ENCODE results near the gene POU2F1.

POU2F1 gene

DNA sequence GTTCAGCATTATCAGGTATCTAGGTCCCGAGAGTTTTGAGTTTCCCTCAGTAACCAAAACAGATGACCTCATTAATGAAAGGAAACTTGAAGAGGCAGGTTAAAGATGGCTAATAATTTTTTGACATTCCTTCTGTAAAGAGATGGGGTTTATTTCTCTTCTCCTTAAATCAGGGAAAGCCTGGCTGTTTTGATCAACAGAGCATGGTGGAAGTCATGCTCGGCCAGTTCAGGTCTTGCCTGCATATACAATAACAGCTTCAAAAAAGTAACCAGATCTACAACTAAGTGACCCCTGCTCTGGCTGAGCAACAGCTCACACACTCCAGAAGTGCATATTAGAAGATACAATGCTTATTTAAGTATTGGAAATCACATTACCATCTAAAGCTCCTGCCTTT lies 36.6 kb upstream of the POU2F1 start:
- H3K4me3 ChIP-seq (ENCODE audit: low read depth, low read length) = no peak overlapping the region
- no peak for DNase-seq (ENCODE audit: low read depth, low spot score)
- TF ChIP-seq, protein P1, sequence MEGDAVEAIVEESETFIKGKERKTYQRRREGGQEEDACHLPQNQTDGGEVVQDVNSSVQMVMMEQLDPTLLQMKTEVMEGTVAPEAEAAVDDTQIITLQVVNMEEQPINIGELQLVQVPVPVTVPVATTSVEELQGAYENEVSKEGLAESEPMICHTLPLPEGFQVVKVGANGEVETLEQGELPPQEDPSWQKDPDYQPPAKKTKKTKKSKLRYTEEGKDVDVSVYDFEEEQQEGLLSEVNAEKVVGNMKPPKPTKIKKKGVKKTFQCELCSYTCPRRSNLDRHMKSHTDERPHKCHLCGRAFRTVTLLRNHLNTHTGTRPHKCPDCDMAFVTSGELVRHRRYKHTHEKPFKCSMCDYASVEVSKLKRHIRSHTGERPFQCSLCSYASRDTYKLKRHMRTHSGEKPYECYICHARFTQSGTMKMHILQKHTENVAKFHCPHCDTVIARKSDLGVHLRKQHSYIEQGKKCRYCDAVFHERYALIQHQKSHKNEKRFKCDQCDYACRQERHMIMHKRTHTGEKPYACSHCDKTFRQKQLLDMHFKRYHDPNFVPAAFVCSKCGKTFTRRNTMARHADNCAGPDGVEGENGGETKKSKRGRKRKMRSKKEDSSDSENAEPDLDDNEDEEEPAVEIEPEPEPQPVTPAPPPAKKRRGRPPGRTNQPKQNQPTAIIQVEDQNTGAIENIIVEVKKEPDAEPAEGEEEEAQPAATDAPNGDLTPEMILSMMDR (IDR thresholded peaks at IDR 0.05; ENCODE audit: low read depth, low read length) = no peak
- in situ Hi-C loops (cut with HindIII; ENCODE audit: low sequenced_read_pairs) = no loop called here

DNA sequence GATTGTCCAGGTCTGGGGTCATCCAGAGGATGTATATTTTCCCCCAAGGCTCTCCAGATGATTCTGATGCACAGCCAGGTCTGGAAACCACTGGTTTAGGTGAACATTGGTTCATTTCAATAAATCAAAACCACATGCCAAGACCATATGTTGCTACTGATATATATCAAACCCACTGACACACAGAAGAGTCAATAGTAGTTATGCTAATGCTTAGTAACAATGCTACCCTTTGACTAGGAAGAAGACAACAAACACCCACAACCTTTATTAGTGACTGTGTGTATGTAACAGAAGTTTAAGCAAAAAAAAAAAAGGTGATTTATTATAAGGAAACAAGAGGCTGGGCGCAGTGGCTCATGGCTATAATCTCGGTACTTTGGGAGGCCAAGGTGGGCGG lies 35.6 kb upstream of the POU2F1 start:
- TF ChIP-seq, protein P1 (IDR thresholded peaks at IDR 0.05; ENCODE audit: low read depth, low read length) = no peak
- in situ Hi-C loops (cut with HindIII; ENCODE audit: low sequenced_read_pairs) = no loop called here
- no peak for DNase-seq (ENCODE audit: low read depth, low spot score)
- H3K4me3 ChIP-seq (ENCODE audit: low read depth, low read length) = no peak overlapping the region

DNA sequence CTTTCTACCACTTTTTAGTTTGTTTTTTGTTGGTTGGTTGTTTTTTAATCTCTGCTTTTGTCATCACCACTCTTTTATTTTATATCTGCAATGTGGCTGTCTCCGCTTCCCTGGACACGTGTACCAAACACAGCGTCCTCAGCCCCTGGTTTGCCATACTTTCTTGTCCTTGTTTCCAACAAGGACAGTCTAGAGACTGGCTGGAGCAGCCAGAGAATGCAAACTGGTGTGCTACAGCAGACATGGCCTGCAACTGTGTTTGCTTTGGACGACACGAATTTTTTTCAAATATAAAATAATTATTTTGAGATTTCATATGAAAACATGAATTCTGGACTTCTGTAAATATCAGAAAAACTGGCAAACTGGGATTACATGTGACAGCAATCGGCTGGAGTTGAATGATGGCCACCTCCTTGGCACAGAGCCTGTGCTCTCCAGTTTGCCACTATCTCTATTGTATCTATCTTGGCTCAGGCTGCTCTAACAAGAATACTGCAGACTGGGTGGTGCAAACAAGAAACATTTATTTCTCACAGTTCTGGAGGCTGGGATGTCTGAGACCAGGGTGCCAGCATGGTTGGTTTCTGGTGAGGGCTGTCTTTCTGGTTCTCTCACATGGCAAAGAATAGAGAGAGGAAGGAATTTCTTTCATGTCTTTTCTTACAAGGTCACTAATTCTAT lies 34.6 kb upstream of the POU2F1 start:
- TF ChIP-seq, protein P1 (IDR thresholded peaks at IDR 0.05; ENCODE audit: low read depth, low read length) = no peak
- in situ Hi-C loops (cut with HindIII; ENCODE audit: low sequenced_read_pairs) = no loop called here
- H3K4me3 ChIP-seq (ENCODE audit: low read depth, low read length) = no peak overlapping the region
- no peak for DNase-seq (ENCODE audit: low read depth, low spot score)

DNA sequence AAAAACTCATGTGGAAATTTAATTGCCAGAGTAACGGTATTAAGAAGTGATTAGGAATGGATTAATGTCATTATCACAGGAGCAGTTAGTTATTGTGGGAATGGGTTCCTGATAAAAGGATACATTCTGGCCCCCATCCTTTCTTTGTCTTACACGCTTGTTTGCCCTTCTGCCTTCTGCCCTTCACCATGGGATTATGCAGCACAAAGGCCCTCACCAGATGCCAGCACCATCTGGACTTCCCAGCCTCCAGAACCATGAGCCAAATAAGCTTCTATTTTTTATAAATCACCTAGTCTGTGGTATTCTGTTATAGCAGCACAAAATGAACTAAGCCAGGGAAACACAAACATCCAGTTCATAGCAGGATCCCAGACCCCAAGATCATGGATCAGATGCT lies 33.9 kb upstream of the POU2F1 start:
- no peak overlapping the region for H3K4me3 ChIP-seq (ENCODE audit: low read depth, low read length)
- TF ChIP-seq, protein P1 (IDR thresholded peaks at IDR 0.05; ENCODE audit: low read depth, low read length) = no peak
- DNase-seq (ENCODE audit: low read depth, low spot score) = no peak
- in situ Hi-C loops (cut with HindIII; ENCODE audit: low sequenced_read_pairs) = no loop called here

DNA sequence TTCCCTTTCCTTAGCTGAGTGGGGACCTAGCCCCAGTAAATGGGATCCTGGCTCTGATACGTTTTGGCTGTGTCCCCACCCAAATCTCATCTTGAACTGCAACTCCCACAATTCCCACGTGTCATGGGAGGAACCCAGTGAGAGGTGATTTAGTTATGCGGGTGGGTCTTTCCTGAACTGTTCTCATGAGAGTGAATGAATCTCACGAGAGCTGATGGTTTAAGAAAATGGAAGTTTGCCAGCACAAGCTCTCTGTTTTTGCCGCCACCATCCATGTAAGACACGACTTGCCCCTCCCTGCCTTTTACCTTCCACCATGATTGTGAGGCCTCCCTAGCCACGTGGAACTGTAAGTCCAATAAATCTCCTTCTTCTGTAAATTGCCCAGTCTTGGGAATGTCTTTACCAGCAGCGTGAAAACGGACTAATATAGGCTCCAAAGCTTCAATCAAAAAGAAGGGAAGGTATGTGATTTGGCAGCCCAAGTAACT lies 29.9 kb upstream of the POU2F1 start:
- TF ChIP-seq, protein P1 (IDR thresholded peaks at IDR 0.05; ENCODE audit: low read depth, low read length) = no peak
- H3K4me3 ChIP-seq (ENCODE audit: low read depth, low read length) = no peak overlapping the region
- DNase-seq (ENCODE audit: low read depth, low spot score) = no peak
- in situ Hi-C loops (cut with HindIII; ENCODE audit: low sequenced_read_pairs) = no loop called here

DNA sequence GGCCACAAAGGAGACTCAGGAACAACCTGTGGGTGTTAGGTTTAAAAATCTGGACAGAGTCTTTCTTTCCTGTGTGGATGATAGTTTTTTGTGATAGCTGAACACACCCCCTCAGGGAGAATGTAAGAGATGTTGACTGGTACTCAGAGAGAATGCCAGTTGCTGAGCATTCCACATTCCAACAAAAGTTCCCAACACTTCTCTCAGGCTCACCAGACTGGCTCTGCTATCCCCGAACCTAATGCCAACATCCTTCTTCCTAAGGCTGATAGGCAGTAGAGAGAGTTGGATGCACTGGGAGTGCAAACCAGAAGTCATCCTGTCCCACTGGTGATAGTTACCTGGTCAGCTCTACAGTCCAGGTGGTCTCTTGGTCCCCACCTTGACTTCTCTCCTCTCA lies 28.7 kb upstream of the POU2F1 start:
- TF ChIP-seq, protein P1 (IDR thresholded peaks at IDR 0.05; ENCODE audit: low read depth, low read length) = no peak
- DNase-seq (ENCODE audit: low read depth, low spot score) = no peak
- H3K4me3 ChIP-seq (ENCODE audit: low read depth, low read length) = no peak overlapping the region
- in situ Hi-C loops (cut with HindIII; ENCODE audit: low sequenced_read_pairs) = no loop called here

Measured in astrocyte of the spinal cord (primary cell).